RWPE1 (cell line): ENCODE data around the gene FAM240A.
"Not testable (repeated sequence)": the region's sequence is repeated elsewhere in the genome, so short reads cannot be mapped to it uniquely, and the experiment has no call there.

ENCODE experiments used
- CTCF ChIA-PET: fragments of 350-600 bp; sonication (Branson Sonifier 250); formaldehyde crosslinking; extraction: SDS; loops from one replicate; lab custom pipeline; 2021; lab: Yijun Ruan, JAX
- POLR2A ChIA-PET: fragments of 400-600 bp; formaldehyde crosslinking; extraction: SDS; loops from one replicate; lab custom pipeline; 2020; ENCODE audit warnings: antibody characterized with exemption; ENCODE audit not compliant: low non-redundant PET; lab: Yijun Ruan, JAX
- DNase-seq: peaks from one replicate; pipeline ENCODE4 v3.0.0; 2012; ENCODE audit warnings: low spot score
- H3K27ac ChIP-seq: fragments of 450-650 bp; 2 replicates; pipeline ENCODE4 v1.5.1; 2017
- CTCF ChIP-seq: fragments of 450-650 bp; conservative IDR thresholded peaks from 2 replicates; pipeline ENCODE4 v1.5.1; 2017; ENCODE audit warnings: low read depth, mild to moderate bottlenecking

FAM240A gene

GRCh38 chr3:46586738-46587246 is 25.5 kb upstream of the FAM240A start:
- ChIA-PET CTCF (interaction anchor here (0.6 kb wide), 1 partner anchor 43 kb away, joined by 6 read pairs; no protein-coding TSS in a partner anchor), POLR2A (no interaction called here)
- H3K27ac ChIP-seq, result no peak overlapping the region

GRCh38 chr3:46587268-46587667 is 25.1 kb upstream of the FAM240A start:
- DNase-seq, POLR2A ChIA-PET, H3K27ac ChIP-seq: not testable (repeated sequence)
- CTCF ChIA-PET, result interaction anchor here (0.6 kb wide), 1 partner anchor 43 kb away, joined by 6 read pairs; no protein-coding TSS in a partner anchor

More at GRCh38 chr3:46586738-46587246, 25.5 kb upstream of the FAM240A start:
- DNase-seq, result no peak
- TF ChIP-seq CTCF, result no peak

- TF ChIP-seq CTCF, result no peak
- no peak for DNase-seq
- no peak overlapping the region for H3K27ac ChIP-seq
- POLR2A ChIA-PET, result no interaction called here
- CTCF ChIA-PET, result interaction anchor here (0.6 kb wide), 1 partner anchor 71 kb away, joined by 3 read pairs; no protein-coding TSS in a partner anchor
Observed at GRCh38 chr3:46593274-46593862, 19.0 kb upstream of the FAM240A start.

- POLR2A ChIA-PET, result no interaction called here
- CTCF ChIA-PET, result no interaction called here
- no peak for TF ChIP-seq CTCF
- no peak for DNase-seq
- no peak overlapping the region for H3K27ac ChIP-seq
Observed at GRCh38 chr3:46593979-46594378, 18.3 kb upstream of the FAM240A start.

- ChIA-PET CTCF (no interaction called here), POLR2A (no interaction called here)
- no peak overlapping the region for H3K27ac ChIP-seq
- TF ChIP-seq CTCF, result no peak
- no peak for DNase-seq
Observed at GRCh38 chr3:46594723-46595122, 17.6 kb upstream of the FAM240A start.

GRCh38 chr3:46595819-46596314 is 16.5 kb upstream of the FAM240A start:
- CTCF ChIA-PET, result no interaction called here
- DNase-seq, result no peak
- no peak for TF ChIP-seq CTCF
- POLR2A ChIA-PET, result no interaction called here
- H3K27ac ChIP-seq, result no peak overlapping the region

GRCh38 chr3:46599590-46599989 is 12.7 kb upstream of the FAM240A start:
- POLR2A ChIA-PET, result no interaction called here

More at GRCh38 chr3:46599590-46599989, 12.7 kb upstream of the FAM240A start:
- CTCF ChIA-PET, result no interaction called here
- no peak for TF ChIP-seq CTCF
- H3K27ac ChIP-seq, result no peak overlapping the region
- DNase-seq, result no peak
